SK-N-MC (cell line): ENCODE results near the gene MC1R.

ENCODE experiments used
- EZH2 ChIP-seq: fragments of 200-600 bp; sonication (generic); IDR thresholded peaks from one replicate; pipeline ENCODE4 v1.6.1; 2017; ENCODE audit warnings: antibody characterized with exemption
- POLR2AphosphoS5 ChIP-seq: IDR thresholded peaks from 2 replicates; pipeline ENCODE4 v1.6.1; 2012; ENCODE audit warnings: mild to moderate bottlenecking, low read depth, low read length, borderline replicate concordance

DNA sequence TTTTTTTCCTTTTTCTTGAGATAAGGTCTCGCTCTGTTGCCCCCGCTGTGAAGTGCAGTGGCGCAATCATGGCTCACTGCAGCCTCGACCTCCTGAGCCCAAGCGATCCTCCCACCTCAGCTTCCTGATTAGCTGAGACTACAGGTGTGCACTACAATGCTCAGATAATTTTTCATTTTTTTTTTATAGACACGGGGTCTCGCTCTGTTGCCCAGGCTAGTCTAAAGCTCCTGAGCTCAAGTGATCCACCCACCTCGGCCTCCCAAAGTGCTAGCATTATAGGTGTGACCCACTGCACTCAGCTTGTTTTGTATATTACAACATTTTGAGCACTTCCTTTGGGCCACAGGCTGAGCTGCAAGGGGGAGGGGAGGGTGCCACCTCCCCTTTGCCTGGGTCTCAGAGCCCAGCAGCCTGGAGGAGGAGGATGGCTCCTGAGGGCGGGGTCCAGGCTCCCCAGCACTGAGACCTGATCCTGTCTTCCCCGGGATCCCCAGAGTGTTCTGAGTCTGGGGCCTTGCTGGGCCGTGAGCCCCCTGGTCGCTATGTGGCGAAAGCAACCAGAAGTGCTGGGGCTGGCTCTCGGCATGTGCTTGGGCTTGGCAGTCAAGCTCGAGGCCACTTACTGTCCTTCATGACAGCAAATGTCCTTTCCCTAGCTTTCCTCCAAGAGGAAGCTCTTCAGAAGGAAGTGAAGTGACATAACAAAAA is 38.0 kb downstream of the MC1R start:
- TF ChIP-seq POLR2AphosphoS5: no peak
- TF ChIP-seq EZH2: no peak
